HUES6 (cell line): Measurements from ENCODE around the gene DNAJB4.

ENCODE experiments used
- H3K27ac ChIP-seq: 2 replicates; pipeline ENCODE4 v1.7.0; 2013; ENCODE audit warnings: low read depth, mild to moderate bottlenecking, low read length, inconsistent platforms
- H3K27me3 ChIP-seq: 2 replicates; pipeline ENCODE4 v1.6.1; 2013; ENCODE audit warnings: low read length; ENCODE audit not compliant: control insufficient read depth, insufficient read depth
- H3K36me3 ChIP-seq: 2 replicates; pipeline ENCODE4 v1.6.1; 2013; ENCODE audit warnings: low read length; ENCODE audit not compliant: control insufficient read depth, insufficient read depth
- H3K4me1 ChIP-seq: 2 replicates; pipeline ENCODE4 v1.6.1; 2013; ENCODE audit warnings: low read length; ENCODE audit not compliant: control insufficient read depth, insufficient read depth
- H3K4me3 ChIP-seq: 2 replicates; pipeline ENCODE4 v1.5.1; 2013; ENCODE audit warnings: low read depth, low read length
- H3K9ac ChIP-seq: one replicate; pipeline ENCODE4 v1.6.1; 2013; ENCODE audit warnings: mild to moderate bottlenecking, low read length
- H3K9me3 ChIP-seq: 2 replicates; pipeline ENCODE4 v1.6.1; 2013; ENCODE audit warnings: low read depth, low read length; ENCODE audit not compliant: control insufficient read depth, insufficient read depth

The DNAJB4 gene

DNA sequence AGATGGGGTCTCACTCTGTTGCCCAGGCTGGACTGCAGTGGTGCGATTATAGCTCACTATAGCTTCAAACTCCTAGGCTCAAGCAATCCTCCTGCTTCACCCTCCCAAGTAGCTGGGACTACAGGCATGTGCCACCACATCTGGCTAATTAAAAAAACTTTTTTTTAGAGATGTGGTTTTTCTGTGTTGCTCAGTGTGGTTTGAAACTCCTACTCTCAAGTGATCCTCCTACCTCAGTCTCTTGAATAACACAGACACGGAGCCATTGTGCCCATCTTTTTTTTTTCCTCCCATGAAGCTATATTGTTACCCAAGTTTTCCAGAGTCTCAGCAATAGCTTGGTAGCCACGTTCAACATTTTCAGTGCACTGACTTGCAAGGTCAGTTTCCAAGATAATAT is 43.7 kb downstream of the DNAJB4 start:
- Histone ChIP-seq H3K4me3 (no peak overlapping the region), H3K27me3 (peaks cover 43% of the 10 kb centered on the region), H3K9ac (no peak overlapping the region), H3K4me1 (peaks cover 24% of the 10 kb centered on the region), H3K36me3 (no peaks in the 10 kb centered on the region), H3K27ac (no peak overlapping the region), H3K9me3 (no peaks in the 10 kb centered on the region)

DNA sequence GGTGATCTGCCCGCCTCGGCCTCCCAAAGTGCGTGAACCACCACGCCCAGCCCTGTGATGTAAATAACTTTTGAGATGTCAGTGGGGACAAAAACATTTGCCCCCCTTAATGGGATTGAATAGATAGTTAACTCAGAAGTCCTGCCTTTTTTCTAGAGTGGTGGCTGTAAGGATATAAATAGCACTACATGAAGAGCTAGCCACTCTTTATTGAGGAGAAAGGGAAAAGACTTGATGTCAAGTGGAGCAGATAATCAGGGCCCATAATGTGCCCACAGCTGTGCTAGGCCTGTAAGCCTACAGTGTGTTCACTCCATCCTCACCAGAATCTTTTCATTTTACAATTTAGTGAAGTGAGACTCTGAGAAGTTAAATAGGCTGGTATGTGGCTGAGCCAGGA is 44.7 kb downstream of the DNAJB4 start:
- Histone ChIP-seq H3K36me3 (no peaks in the 10 kb centered on the region), H3K4me1 (peaks cover 24% of the 10 kb centered on the region), H3K27me3 (peaks cover 35% of the 10 kb centered on the region), H3K9ac (no peak overlapping the region), H3K27ac (no peak overlapping the region), H3K9me3 (no peaks in the 10 kb centered on the region), H3K4me3 (no peak overlapping the region)

DNA sequence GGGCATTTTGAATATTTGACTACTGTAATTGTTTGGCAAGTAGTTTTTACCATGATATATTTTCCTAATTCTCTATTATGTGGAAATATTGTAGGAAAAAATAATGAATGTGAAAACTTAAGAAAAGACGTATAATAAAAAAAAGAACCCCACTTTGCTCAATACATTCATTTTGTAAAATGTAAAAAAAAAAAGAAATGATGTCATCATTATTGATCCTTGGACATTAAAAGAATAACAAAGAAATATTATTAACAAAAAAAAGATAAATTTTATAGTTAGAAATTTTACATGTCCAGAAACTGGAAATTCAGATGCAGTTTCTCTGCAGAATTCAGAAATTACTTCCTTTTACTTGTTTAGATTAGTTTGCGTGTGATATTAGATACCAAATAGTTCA is 46.3 kb downstream of the DNAJB4 start:
- H3K27ac ChIP-seq, result no peak overlapping the region
- peaks cover 16% of the 10 kb centered on the region for H3K4me1 ChIP-seq
- no peaks in the 10 kb centered on the region for H3K9me3 ChIP-seq
- H3K9ac ChIP-seq, result no peak overlapping the region
- H3K27me3 ChIP-seq, result peaks cover 19% of the 10 kb centered on the region
- no peak overlapping the region for H3K4me3 ChIP-seq
- no peaks in the 10 kb centered on the region for H3K36me3 ChIP-seq

DNA sequence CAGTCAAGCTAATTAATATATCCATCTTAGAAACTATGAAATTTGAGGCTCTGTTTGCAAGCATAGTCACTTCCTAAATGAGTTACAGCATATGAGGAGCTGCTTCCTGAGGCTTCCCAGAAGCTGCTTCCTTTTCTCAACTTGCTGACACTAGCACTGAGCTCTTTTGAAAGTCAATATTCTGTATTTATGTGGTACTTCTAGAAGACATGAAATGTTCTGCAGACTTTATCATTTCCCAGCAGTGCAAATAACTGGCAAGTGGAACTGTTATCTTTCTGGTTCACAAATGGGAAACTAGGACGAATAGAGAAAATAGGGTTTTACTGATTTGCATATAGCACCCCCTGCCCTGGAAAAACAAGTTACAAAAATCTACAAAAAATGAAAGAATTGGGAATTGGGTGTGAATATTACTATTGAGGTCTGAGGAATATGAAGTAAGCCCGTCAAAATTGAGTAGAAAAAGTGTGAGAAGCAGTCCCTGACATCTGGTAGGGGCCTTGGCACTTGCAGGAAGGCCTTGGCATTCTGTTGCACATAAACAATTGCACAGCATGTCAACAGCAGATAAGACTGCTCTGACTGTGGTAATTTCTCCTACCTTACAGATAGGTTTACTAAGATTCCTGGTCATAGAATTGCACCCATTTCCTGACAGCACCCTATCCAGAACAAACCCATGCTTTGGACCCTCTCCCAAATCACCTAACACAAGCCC is 48.1 kb downstream of the DNAJB4 start:
- Histone ChIP-seq H3K27ac (no peak overlapping the region), H3K27me3 (peaks cover under 1% of the 10 kb centered on the region; the same call in 1 of the 2 replicates), H3K4me1 (peaks cover 7% of the 10 kb centered on the region), H3K4me3 (no peak overlapping the region), H3K36me3 (no peaks in the 10 kb centered on the region), H3K9ac (no peak overlapping the region), H3K9me3 (no peaks in the 10 kb centered on the region)

DNA sequence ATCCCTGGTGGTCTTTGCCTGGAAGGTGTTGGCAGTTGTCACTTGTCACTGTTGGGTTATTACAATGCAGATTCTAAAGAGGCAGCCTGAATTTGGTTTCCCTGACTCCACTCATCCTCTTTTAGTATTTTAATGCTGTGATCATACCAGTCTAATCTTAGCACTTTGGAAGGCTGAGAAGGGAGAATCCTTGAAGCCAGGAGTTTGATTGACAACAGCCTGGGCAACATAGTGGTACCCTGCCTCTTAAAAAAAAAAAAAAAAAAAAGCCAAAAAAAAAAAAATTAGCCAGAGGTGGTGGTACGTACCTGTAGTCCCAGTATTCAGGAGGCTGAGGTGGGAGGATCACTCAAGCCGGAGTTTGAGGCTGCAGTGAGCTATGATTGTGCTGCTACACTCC is 48.8 kb downstream of the DNAJB4 start:
- Histone ChIP-seq H3K9me3 (no peaks in the 10 kb centered on the region), H3K36me3 (no peaks in the 10 kb centered on the region), H3K27me3 (no peaks in the 10 kb centered on the region), H3K4me3 (no peak overlapping the region), H3K9ac (no peak overlapping the region), H3K4me1 (peaks cover 7% of the 10 kb centered on the region), H3K27ac (no peak overlapping the region)

DNA sequence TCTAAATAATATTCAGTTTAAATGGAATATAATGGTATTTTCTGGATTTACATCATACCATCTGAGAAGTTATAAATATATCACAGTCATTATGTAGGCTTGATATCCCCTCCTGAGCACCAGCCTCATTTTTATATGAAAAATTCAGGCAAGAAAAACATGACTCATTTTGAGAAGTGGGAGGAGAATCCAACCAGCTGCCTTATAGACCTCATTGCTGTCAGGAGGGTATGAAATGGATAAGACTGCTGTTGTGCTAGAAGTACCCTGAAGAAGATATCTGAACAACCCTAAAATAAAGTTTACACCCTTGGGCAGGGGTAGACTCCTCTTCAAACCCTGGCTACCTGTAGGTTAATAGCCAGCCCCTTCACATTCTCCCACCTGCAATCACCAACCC is 49.8 kb downstream of the DNAJB4 start:
- Histone ChIP-seq H3K4me1 (peaks cover 3% of the 10 kb centered on the region; the same call in 1 of the 2 replicates), H3K27ac (no peak overlapping the region), H3K27me3 (no peaks in the 10 kb centered on the region), H3K36me3 (no peaks in the 10 kb centered on the region), H3K9ac (no peak overlapping the region), H3K9me3 (no peaks in the 10 kb centered on the region), H3K4me3 (no peak overlapping the region)

DNA sequence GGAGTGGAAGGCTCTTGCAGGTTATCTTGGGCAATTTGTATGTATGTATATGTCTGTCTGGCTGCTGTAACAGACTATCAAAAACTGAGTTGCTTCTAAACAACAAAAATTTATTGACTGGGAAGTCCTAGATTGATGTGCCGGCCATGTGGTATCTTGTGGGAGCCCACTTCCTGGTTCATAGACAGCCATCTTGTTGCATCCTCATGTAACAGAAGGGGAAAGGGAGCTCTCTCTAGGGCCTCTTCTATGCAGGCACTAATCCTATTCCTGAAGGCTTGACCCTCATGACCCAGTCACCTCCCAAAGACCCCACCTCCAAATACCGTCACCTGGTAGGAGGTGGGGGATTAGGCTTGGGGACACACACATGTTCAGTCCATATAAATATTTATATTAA is 50.2 kb downstream of the DNAJB4 start:
- Histone ChIP-seq H3K27ac (no peak overlapping the region), H3K4me3 (no peak overlapping the region), H3K9ac (no peak overlapping the region), H3K4me1 (peaks cover 3% of the 10 kb centered on the region; the same call in 1 of the 2 replicates), H3K27me3 (no peaks in the 10 kb centered on the region), H3K36me3 (no peaks in the 10 kb centered on the region), H3K9me3 (no peaks in the 10 kb centered on the region)

DNA sequence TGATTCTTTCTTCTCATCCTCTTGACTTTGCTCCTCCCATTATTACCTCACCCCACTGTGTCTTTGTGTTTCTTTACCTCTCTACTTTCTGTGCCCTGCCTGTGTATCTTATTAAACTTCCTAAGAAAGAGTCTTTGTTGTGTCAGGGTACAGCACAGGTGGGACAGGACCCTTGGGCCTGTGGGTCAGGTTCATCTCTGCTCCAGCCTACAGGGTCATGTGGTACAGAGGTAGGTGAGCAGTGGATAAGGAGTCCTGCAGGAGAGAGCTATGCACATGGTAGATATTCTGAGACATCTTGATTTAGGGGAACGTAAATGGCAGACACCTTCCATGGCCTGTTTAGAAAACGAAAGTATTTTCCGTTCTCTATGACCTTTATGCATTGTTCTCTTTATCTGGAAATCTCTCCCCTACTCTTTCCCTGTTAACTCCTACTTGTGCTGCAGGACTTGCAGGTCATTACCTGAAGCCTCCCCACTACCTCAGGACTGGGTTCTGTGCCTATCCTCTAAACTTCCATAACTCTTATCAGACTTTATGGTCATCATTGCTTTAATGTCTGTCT is 50.9 kb downstream of the DNAJB4 start:
- Histone ChIP-seq H3K36me3 (no peaks in the 10 kb centered on the region), H3K4me1 (peaks cover 3% of the 10 kb centered on the region; the same call in 1 of the 2 replicates), H3K27ac (no peak overlapping the region), H3K27me3 (no peaks in the 10 kb centered on the region), H3K9me3 (no peaks in the 10 kb centered on the region), H3K4me3 (no peak overlapping the region), H3K9ac (no peak overlapping the region)

DNA sequence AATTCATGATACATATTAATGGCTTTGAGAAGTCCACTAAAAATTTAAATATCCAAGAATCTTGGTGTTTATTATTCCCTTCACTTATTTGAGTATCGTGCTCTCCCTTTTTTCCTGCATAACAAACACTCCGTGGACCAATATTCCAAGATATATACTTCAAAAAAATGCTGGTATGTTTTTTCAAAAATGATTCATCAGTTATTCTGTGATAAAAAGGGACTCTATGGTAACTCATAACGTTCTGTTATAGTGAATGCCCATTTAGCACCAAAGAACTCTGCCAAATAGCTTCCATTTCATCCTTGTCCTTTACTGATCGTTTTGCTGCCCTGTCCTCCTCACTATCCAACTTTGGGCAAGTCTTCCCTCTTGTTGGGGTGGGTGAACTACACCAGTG is 53.9 kb downstream of the DNAJB4 start:
- Histone ChIP-seq H3K36me3 (no peaks in the 10 kb centered on the region), H3K27ac (no peak overlapping the region), H3K4me3 (no peak overlapping the region), H3K9ac (no peak overlapping the region), H3K9me3 (no peaks in the 10 kb centered on the region), H3K4me1 (no peaks in the 10 kb centered on the region), H3K27me3 (no peaks in the 10 kb centered on the region)

DNA sequence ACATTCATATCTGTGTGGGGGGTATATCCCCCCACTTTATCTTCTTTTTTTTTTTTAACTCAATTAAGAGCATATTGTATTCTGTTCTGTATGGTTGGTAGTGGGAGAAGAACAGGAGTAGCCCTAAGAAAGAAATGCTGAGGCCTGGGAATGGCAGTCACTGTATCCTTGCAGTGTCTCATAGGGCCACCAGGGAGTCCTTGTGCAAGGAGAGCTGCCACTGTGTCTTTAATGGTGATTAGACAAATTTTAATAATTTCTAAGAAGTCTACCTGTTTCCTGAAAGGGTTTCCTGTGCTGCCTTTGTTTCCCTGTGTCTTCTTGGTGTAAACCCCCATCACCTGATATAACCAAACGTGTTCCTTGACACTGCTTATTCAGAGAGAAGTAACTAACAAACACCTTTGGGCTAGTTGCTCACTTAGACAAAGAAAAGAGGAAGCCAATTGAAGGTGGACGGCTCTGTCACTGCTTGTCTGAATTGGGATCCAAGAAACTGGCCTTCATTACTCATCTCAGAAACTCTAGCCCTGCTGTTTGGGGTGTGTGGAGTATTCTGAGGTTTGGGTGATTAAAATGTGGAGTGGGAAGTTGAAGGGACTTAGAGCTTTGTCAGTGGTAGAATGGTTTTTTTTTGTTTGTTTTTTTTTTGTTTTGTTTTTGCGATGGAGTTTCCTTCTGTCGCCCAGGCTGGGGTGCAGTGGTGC is 56.3 kb downstream of the DNAJB4 start:
- no peaks in the 10 kb centered on the region for H3K27me3 ChIP-seq
- no peak overlapping the region for H3K4me3 ChIP-seq
- H3K9ac ChIP-seq, result no peak overlapping the region
- no peaks in the 10 kb centered on the region for H3K36me3 ChIP-seq
- no peak overlapping the region for H3K27ac ChIP-seq
- H3K9me3 ChIP-seq, result no peaks in the 10 kb centered on the region
- no peaks in the 10 kb centered on the region for H3K4me1 ChIP-seq

DNA sequence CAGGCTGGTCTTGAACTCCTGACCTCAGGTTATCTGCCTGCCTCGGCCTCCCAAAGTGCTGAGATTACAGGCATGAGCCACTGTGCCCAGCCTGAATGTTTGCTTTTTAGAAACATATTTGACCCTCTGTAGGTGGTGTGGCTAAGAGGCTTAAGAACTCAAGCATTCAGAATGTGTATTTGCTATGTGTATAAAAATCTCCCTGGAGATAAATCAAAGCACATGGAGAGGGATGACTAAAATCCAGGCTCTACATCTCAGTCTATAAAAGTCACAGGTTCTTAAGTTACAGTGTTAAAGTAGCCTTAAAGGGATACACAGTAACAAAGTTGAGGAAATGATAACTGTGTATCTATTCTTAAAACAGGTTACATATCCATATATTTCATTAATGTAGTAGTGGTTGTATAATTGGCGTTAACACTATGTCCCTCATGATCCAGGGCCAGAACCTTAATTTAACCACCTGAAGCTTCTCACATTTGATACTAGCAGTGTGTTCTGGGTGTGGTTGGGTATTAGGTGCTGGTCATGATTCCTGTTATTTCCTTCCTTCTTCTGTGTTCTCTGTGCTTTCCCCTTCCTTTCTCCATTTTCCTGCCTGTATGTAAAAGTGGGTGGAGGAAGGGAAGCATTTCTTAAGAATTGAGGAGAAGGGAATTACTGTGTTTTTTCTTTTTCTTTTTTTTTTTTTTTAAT is 57.2 kb downstream of the DNAJB4 start:
- Histone ChIP-seq H3K4me1 (no peaks in the 10 kb centered on the region), H3K9me3 (no peaks in the 10 kb centered on the region), H3K27ac (no peak overlapping the region), H3K27me3 (no peaks in the 10 kb centered on the region), H3K9ac (no peak overlapping the region), H3K4me3 (no peak overlapping the region), H3K36me3 (no peaks in the 10 kb centered on the region)
